ENCODE measurements around the gene ADRA2C.

Gene ADRA2C

DNA sequence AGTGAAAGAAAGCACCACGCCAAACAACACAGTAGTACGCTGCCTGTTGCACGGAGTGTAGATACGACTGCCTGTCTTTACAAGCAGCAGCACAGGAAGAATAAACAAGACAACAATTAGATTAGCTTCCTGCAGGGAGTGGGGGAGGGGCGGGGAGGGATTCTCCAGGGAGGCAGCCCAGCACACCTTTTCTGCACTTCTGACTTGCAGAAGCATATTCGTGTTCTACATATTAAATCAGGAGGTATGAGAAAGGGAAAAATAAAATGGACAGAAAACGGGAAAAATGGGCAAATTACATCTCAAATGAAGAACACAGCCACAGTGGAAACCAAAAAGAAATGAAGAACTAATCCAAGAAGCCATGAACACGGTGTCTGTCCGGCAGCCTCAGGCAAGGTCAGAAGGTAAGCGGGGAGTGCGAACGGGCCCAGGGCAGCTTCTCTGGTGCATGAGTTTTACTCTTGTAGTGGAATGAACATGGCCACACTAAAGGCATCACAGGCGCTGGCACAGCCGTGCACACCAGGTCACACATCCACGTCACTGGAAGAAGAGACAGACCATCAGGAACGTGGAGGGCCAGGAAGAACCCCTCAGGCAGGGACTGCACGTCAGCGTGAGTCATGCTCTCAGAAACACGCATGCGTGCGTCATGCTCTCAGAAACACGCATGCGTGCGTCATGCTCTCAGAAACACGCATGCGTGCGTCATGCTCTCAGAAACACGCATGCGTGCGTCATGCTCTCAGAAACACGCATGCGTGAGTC is 20.1 kb upstream of the ADRA2C start:
- ATAC-seq: no peak
- DNase-seq (ENCODE audit: low spot score in 2 of 2): no peak
- no peak overlapping the region for H3K27ac Mint-ChIP-seq
- H3K4me1 Mint-ChIP-seq: peaks cover 15% of the 10 kb centered on the region
- no peak overlapping the region for H3K4me3 Mint-ChIP-seq
- H3K9me3 Mint-ChIP-seq: peaks cover 4% of the 10 kb centered on the region
- peaks cover 5% of the 10 kb centered on the region for H3K36me3 Mint-ChIP-seq

GRCh38 chr4:3746701-3747580 is 19.2 kb upstream of the ADRA2C start:
- no peak for DNase-seq (ENCODE audit: low spot score in 2 of 2)
- H3K4me1 Mint-ChIP-seq: peaks cover 15% of the 10 kb centered on the region
- peaks cover 4% of the 10 kb centered on the region for H3K9me3 Mint-ChIP-seq
- no peak for ATAC-seq
- peaks cover 5% of the 10 kb centered on the region for H3K36me3 Mint-ChIP-seq
- H3K4me3 Mint-ChIP-seq: no peak overlapping the region
- no peak overlapping the region for H3K27ac Mint-ChIP-seq

DNA sequence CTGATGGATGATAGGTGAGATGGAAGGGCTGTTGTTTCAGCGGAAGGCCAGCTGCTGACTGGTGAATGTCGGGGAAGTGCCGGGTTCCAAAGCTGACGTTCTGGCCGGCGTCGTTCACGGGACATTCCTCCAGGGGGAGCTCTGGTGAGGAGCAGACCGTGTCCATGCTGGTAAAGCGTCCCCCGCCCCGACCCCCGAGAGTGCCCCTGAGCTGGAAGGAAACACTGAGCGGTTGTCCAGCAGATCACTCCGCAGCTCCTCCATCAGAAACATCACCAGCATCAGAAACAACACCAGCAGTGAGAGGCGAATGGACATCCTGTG is 18.6 kb upstream of the ADRA2C start:
- H3K4me1 Mint-ChIP-seq: peaks cover 15% of the 10 kb centered on the region
- H3K27ac Mint-ChIP-seq: no peak overlapping the region
- ATAC-seq (no peak), DNase-seq (ENCODE audit: low spot score in 2 of 2) (no peak)
- H3K36me3 Mint-ChIP-seq: peaks cover 5% of the 10 kb centered on the region
- peaks cover 4% of the 10 kb centered on the region for H3K9me3 Mint-ChIP-seq
- no peak overlapping the region for H3K4me3 Mint-ChIP-seq

DNA sequence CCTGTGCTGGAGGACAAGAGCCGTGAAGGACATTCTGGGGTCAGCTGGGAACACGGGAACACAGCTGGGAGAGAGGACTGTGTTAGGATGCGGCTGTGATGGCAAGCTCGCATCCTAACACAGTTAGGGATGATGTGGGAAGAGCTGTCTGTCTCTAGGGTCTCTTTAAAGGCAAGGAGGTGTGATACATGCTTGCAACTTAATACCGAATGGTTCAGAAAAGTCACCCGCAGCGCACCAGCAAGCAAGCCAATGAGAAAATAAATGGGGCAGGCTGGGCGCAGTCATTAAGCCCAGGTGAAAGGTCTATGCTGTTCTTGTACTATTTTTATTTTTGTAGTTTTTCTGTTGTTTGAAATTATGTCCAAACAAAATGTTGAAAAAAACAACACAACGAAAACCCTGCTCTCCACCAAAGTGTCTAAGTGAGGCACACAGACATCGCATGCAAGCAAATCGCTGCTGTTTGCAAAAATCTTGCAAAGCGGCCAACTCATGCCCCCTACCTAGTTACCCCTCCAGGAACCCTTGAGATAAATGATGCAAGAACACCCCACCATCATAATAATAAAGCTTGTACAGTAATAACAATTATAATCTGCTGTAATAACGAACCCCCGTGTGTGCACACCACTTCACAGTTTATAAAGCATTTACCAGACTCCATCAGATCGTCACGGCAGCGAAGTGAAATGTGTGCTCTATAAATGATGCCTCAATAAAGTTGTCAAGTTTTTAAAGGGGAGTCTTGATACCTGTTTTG is 17.9 kb upstream of the ADRA2C start:
- H3K4me3 Mint-ChIP-seq: no peak overlapping the region
- DNase-seq (ENCODE audit: low spot score in 2 of 2) (no peak), ATAC-seq (no peak)
- peaks cover 5% of the 10 kb centered on the region for H3K36me3 Mint-ChIP-seq
- no peak overlapping the region for H3K27ac Mint-ChIP-seq
- H3K9me3 Mint-ChIP-seq: peaks cover 4% of the 10 kb centered on the region
- peaks cover 15% of the 10 kb centered on the region for H3K4me1 Mint-ChIP-seq

- H3K36me3 Mint-ChIP-seq: peaks cover 5% of the 10 kb centered on the region
- H3K4me3 Mint-ChIP-seq: no peak overlapping the region
- no peak overlapping the region for H3K27ac Mint-ChIP-seq
- no peak for ATAC-seq
- DNase-seq (ENCODE audit: low spot score in 2 of 2): no peak
- H3K9me3 Mint-ChIP-seq: peaks cover 4% of the 10 kb centered on the region
- H3K4me1 Mint-ChIP-seq: peaks cover 15% of the 10 kb centered on the region
Observed at GRCh38 chr4:3749081-3749480, 17.1 kb upstream of the ADRA2C start.

DNA sequence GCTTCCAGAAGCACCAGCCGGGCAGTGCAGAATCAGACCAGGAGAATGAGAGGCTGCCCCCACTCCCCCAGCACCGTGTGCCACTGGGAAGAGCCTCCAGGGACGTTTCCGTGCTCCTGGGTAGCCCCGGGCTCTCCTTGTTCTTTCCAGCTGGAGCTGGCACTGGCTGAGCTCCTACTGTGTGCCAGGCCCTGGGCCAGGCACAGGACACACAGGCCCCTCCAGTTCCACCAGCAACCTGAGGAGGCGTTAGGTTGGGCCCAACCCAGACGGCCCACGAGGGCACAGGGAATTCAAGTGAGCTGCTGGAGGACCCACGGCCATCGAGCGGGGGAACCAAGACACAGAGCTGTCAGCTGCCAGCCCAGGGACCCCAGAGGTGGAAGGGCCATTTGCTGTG is 15.9 kb upstream of the ADRA2C start:
- Mint-ChIP-seq H3K9me3 (peaks cover 4% of the 10 kb centered on the region), H3K4me1 (peaks cover 15% of the 10 kb centered on the region), H3K36me3 (peaks cover 5% of the 10 kb centered on the region), H3K27ac (no peak overlapping the region), H3K4me3 (no peak overlapping the region)
- ATAC-seq (no peak), DNase-seq (ENCODE audit: low spot score in 2 of 2) (no peak)

GRCh38 chr4:3752022-3752421 is 14.2 kb upstream of the ADRA2C start:
- peaks cover 6% of the 10 kb centered on the region for H3K4me1 Mint-ChIP-seq

DNA sequence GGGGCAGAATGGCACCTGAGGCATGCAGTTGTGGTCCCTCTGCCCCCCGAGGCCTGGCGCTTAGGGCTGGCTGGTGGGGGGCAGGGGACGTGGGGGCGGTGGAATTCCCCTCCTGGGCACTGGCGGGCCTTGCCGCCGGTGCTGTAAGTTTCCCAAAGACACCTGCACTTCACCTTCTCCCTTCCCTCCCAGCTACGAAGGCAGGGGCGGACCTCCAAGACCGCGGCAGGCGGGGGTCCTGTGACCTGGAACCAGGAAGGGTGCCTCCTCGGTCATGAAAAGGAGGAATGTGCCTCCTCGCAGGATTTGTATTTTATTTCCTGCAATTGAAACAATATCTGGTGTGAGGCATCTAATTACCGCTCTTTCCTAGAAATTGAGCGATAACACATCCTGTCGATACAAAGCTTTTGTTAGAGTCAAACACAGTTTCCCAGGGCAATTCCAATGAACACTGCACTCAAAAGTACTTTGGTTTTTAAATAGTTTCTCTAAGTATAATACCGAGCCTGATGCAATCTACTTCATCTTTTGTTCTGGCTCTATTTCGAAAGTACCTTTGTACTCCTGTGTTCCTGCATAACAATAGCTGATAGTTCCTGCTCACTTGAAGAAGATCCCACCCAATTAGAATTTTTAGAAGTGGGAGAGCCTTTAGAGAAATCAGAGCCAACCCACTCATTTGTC is 12.3 kb upstream of the ADRA2C start:
- DNase-seq (ENCODE audit: low spot score in 2 of 2): no peak
- Mint-ChIP-seq H3K4me3 (no peak overlapping the region), H3K36me3 (no peaks in the 10 kb centered on the region), H3K27ac (no peak overlapping the region), H3K4me1 (no peaks in the 10 kb centered on the region), H3K9me3 (no peaks in the 10 kb centered on the region)
- ATAC-seq: no peak

More at GRCh38 chr4:3752022-3752421, 14.2 kb upstream of the ADRA2C start:
- ATAC-seq: no peak
- no peaks in the 10 kb centered on the region for H3K36me3 Mint-ChIP-seq
- H3K27ac Mint-ChIP-seq: no peak overlapping the region
- DNase-seq (ENCODE audit: low spot score in 2 of 2): no peak
- no peak overlapping the region for H3K4me3 Mint-ChIP-seq
- no peaks in the 10 kb centered on the region for H3K9me3 Mint-ChIP-seq

DNA sequence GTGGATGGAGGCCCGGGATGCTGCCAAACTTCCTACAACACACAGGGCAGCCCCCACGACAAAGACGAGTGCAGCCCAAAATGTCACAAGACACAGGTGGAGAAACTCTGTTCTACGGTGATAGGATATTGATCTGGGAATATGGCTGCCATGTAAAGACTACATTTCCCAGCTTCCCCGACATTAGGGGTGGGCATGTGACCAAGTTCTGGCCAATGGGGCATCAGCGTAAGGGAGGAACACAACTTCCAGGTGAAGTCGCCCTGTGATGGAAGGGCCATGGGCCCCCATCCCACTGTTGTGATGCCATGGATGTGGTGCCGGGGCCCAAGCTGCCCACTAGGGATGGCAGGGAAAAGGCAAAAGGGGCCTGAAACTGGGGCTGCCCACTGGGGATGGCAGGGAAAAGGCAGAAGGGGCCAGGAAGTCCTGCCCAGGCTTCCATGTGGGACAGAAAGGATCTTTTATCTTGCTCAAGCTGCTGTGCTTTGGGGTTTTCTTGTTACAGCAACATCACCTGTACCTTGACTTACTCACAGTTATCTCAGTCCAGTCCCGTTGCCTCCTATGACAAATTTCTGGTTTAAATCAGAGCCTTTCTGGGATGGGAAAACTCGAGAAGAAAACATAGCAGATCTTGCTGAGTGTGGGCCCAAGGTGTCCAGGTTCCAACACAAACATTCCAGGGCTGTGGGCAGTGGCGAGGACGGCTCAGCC is 9.7 kb upstream of the ADRA2C start:
- ATAC-seq (no peak), DNase-seq (ENCODE audit: low spot score in 2 of 2) (no peak)
- H3K4me3 Mint-ChIP-seq: no peak overlapping the region
- H3K36me3 Mint-ChIP-seq: no peaks in the 10 kb centered on the region
- no peak overlapping the region for H3K27ac Mint-ChIP-seq
- H3K4me1 Mint-ChIP-seq: no peaks in the 10 kb centered on the region
- no peaks in the 10 kb centered on the region for H3K9me3 Mint-ChIP-seq

GRCh38 chr4:3759236-3759635 is 6.9 kb upstream of the ADRA2C start:
- Mint-ChIP-seq H3K36me3 (no peaks in the 10 kb centered on the region), H3K9me3 (no peaks in the 10 kb centered on the region), H3K4me3 (no peak overlapping the region), H3K27ac (no peak overlapping the region), H3K4me1 (no peaks in the 10 kb centered on the region)
- ATAC-seq: no peak
- no peak for DNase-seq (ENCODE audit: low spot score in 2 of 2)

- H3K4me1 Mint-ChIP-seq: no peaks in the 10 kb centered on the region
- H3K4me3 Mint-ChIP-seq: no peak overlapping the region
- ATAC-seq (no peak), DNase-seq (ENCODE audit: low spot score in 2 of 2) (no peak)
- H3K27ac Mint-ChIP-seq: no peak overlapping the region
- H3K9me3 Mint-ChIP-seq: no peaks in the 10 kb centered on the region
- no peaks in the 10 kb centered on the region for H3K36me3 Mint-ChIP-seq
Observed at GRCh38 chr4:3760346-3760745, 5.8 kb upstream of the ADRA2C start.

DNA sequence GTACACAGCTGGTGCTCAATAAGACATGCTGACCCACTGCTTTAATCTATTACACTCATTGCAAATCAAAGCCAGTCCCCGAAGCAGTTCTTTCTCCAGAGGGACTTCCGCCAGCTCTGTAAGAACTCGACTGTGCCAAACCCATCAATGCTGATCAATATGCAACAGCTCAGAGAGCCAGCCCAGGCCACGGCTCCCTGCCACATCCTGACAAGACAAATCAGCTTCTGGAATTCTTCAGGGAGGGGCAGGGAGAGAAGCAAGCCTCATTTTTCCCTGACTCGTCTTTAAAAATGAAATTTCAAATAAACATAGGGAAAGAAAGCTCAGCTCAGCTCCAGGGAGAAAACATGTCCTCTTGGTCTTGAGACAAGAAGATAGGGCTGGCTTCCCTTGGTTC is 5.3 kb upstream of the ADRA2C start:
- Mint-ChIP-seq H3K27ac (no peak overlapping the region), H3K36me3 (no peaks in the 10 kb centered on the region), H3K4me1 (no peaks in the 10 kb centered on the region), H3K9me3 (no peaks in the 10 kb centered on the region), H3K4me3 (no peak overlapping the region)
- ATAC-seq (no peak), DNase-seq (ENCODE audit: low spot score in 2 of 2) (no peak)

GRCh38 chr4:3762264-3762663 is 3.9 kb upstream of the ADRA2C start:
- Mint-ChIP-seq H3K27ac (no peak overlapping the region), H3K36me3 (no peaks in the 10 kb centered on the region), H3K9me3 (no peaks in the 10 kb centered on the region), H3K4me1 (no peaks in the 10 kb centered on the region), H3K4me3 (no peak overlapping the region)
- ATAC-seq (no peak), DNase-seq (ENCODE audit: low spot score in 2 of 2) (no peak)

DNA sequence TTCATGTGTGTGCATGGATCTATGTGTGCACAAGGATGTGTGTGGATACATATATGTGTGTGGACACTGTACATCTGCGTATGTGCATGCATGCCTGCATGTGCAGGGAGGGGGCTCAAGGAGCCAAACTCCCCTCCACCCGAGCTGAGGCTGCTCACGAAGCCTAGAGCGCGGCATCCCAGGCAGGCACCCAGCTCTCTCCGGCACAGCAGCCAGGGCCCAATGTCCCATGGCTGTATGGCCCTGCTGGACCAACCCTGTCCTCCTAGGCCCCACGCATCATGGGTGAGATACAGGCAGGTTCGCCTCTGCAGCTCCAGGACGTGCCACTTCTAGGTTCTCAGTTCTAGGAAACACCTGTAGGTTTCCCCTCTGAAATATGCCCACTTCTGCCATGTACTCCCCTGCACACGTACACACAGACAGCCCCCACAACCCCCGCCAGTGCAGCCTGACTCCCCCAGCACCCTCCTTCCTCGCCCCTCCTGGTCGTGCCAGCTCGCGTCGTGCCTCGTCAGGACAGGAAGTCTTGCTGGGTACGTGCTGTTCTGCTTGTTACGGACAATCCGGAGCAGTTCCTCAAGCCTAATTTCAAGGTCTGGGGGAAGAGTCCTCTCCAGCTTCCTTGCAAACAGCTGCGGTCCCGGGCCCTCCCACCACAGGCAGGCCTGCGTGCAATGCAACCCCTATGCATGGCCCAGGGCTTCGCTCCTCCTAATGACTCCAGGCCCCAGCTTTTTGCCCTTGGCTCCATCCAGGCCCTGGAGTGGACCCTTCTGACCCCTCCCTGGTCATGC is 3.2 kb upstream of the ADRA2C start:
- Mint-ChIP-seq H3K4me1 (no peaks in the 10 kb centered on the region), H3K27ac (no peak overlapping the region)
- ATAC-seq: no peak

More for the DNA sequence above, 3.2 kb upstream of the ADRA2C start:
- H3K4me3 Mint-ChIP-seq: no peak overlapping the region
- DNase-seq (ENCODE audit: low spot score in 2 of 2): no peak
- no peaks in the 10 kb centered on the region for H3K36me3 Mint-ChIP-seq
- H3K9me3 Mint-ChIP-seq: no peaks in the 10 kb centered on the region

Measured in stimulated activated effector memory CD8-positive, alpha-beta T cell treated with anti-CD3 and anti-CD28 coated beads, Interleukin-12 subunit alpha, Interleukin-12 subunit beta, amount 100 ng/mL, for 72 hours (primary cell).